A549 (cell line): ENCODE data around the gene DUSP28.

Experiments used
- HDAC2 ChIP-seq: fragments of 200-600 bp; sonication (generic); IDR thresholded peaks from 2 replicates; pipeline ENCODE4 v1.6.1; 2016
- TF ChIP-seq, protein P1 (sequence below): fragments of >200 bp; sonication (Bioruptor Twin); formaldehyde crosslinking; IDR thresholded peaks from 3 replicates; pipeline ENCODE4 v1.5.1; 2016

DNA sequence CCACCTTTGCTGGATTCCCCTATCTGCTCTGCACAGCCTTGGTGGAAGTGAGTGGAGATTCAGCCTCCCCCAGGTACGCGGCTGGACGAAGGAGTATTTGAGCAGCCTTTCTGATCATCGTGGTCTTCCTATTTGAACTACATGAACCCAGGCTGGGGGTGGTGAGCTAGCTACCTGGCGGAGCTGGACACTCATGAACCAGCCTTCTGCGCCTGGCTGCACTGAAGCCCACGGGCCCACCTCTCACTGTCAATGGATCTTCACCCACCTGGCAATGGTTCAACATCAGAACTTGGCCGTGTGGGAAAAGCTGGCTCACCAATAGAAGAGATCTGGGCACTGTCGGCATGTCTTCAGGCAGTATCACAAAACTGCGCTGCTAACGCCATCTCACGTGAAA is 37.8 kb upstream of the DUSP28 start:
- TF ChIP-seq, protein P1, sequence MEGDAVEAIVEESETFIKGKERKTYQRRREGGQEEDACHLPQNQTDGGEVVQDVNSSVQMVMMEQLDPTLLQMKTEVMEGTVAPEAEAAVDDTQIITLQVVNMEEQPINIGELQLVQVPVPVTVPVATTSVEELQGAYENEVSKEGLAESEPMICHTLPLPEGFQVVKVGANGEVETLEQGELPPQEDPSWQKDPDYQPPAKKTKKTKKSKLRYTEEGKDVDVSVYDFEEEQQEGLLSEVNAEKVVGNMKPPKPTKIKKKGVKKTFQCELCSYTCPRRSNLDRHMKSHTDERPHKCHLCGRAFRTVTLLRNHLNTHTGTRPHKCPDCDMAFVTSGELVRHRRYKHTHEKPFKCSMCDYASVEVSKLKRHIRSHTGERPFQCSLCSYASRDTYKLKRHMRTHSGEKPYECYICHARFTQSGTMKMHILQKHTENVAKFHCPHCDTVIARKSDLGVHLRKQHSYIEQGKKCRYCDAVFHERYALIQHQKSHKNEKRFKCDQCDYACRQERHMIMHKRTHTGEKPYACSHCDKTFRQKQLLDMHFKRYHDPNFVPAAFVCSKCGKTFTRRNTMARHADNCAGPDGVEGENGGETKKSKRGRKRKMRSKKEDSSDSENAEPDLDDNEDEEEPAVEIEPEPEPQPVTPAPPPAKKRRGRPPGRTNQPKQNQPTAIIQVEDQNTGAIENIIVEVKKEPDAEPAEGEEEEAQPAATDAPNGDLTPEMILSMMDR = no peak
- TF ChIP-seq HDAC2 = no peak
